HG02840 (cell line): Measurements from ENCODE around the gene ITGB8.

Experiments used
- ATAC-seq: cut with Tn5 transposase; IDR thresholded peaks from one replicate; pipeline ENCODE4 v1.9.1; 2021; ENCODE audit warnings: mild to moderate bottlenecking, moderate library complexity, moderate number of reproducible peaks; ENCODE audit not compliant: unreplicated experiment, low FRiP score

ITGB8 gene

GRCh38 chr7:20408467-20408826 is 77.7 kb downstream of the ITGB8 start:
- ATAC-seq, result no peak

GRCh38 chr7:20409961-20410360 is 79.3 kb downstream of the ITGB8 start:
- no peak for ATAC-seq

GRCh38 chr7:20411372-20411771 is 80.7 kb downstream of the ITGB8 start:
- ATAC-seq, result no peak

- no peak for ATAC-seq
Measured at GRCh38 chr7:20412032-20412431, 81.3 kb downstream of the ITGB8 start.

GRCh38 chr7:20417260-20417659 is 86.6 kb downstream of the ITGB8 start:
- no peak for ATAC-seq

- no peak for ATAC-seq
Measured at GRCh38 chr7:20417675-20418382, 87.1 kb downstream of the ITGB8 start.

GRCh38 chr7:20424500-20424899 is 93.8 kb downstream of the ITGB8 start:
- no peak for ATAC-seq

GRCh38 chr7:20430664-20431063 is 100.0 kb downstream of the ITGB8 start:
- ATAC-seq, result no peak

- no peak for ATAC-seq
Measured at GRCh38 chr7:20431146-20431545, 100.4 kb downstream of the ITGB8 start.

- no peak for ATAC-seq
Measured at GRCh38 chr7:20432071-20432470, 101.4 kb downstream of the ITGB8 start.

GRCh38 chr7:20435305-20435704 is 104.6 kb downstream of the ITGB8 start:
- no peak for ATAC-seq

GRCh38 chr7:20438248-20438647 is 107.5 kb downstream of the ITGB8 start:
- ATAC-seq, result no peak

GRCh38 chr7:20438694-20439376 is 108.1 kb downstream of the ITGB8 start:
- peak; percentile 74 for ATAC-seq

GRCh38 chr7:20439416-20440185 is 108.9 kb downstream of the ITGB8 start:
- ATAC-seq, result no peak

GRCh38 chr7:20440472-20441105 is 109.9 kb downstream of the ITGB8 start:
- ATAC-seq, result no peak

GRCh38 chr7:20441346-20441745 is 110.6 kb downstream of the ITGB8 start:
- no peak for ATAC-seq

- no peak for ATAC-seq
Measured at GRCh38 chr7:20441991-20442441, 111.3 kb downstream of the ITGB8 start.

GRCh38 chr7:20442951-20443350 is 112.3 kb downstream of the ITGB8 start:
- no peak for ATAC-seq

GRCh38 chr7:20444030-20444800 is 113.5 kb downstream of the ITGB8 start:
- no peak for ATAC-seq

GRCh38 chr7:20447021-20447650 is 116.4 kb downstream of the ITGB8 start:
- ATAC-seq, result peak; percentile 82
